Prostate gland (tissue), 2 donors: ENCODE measurements around the gene MAP1LC3B2. TPM values are rescaled to one million over a fixed set of nuclear protein-coding genes. Genes with fewer than 3 reads are reported as not detected.

Experiments
- DNase-seq: peaks from one replicate; pipeline ENCODE4 v3.0.0-alpha.2; 2019; ENCODE audit warnings: low spot score
- H3K27ac ChIP-seq, 2 donors: fragments of 200-600 bp; sonication (generic); 2 replicates each; pipeline ENCODE4 v1.5.1; 2017 to 2019
- H3K27me3 ChIP-seq: fragments of 200-600 bp; sonication (generic); replicated peaks from 2 replicates; pipeline ENCODE4 v1.5.1; 2019; ENCODE audit not compliant: insufficient read depth
- H3K36me3 ChIP-seq, 2 donors: fragments of 200-600 bp; sonication (generic); 1 replicate in 1 of 2; 2 replicates in 1 of 2; pipeline versions ENCODE4 v1.5.1 to v1.8.1; 2017 to 2019
- H3K4me1 ChIP-seq: fragments of 200-600 bp; sonication (generic); replicated peaks from 2 replicates; pipeline ENCODE4 v1.5.1; 2019
- H3K4me3 ChIP-seq, 2 donors: fragments of 200-600 bp; sonication (generic); 2 replicates each; pipeline ENCODE4 v1.5.1; 2017 to 2019
- H3K9me3 ChIP-seq: fragments of 200-600 bp; sonication (generic); 2 replicates; pipeline ENCODE4 v1.5.1; 2017
- POLR2A ChIP-seq: fragments of 450-650 bp; IDR thresholded peaks from one replicate; pipeline ENCODE4 v1.6.1; 2016; ENCODE audit warnings: antibody characterized with exemption, mild to moderate bottlenecking
- POLR2AphosphoS5 ChIP-seq: sonication (generic); formaldehyde crosslinking; IDR thresholded peaks from one replicate; pipeline ENCODE4 v1.6.1; 2017; ENCODE audit warnings: antibody characterized with exemption
- WGBS: methylation state at CpG from one replicate; pipeline ENCODE4 v1.1.5; 2018; 5-methylcytosine and 5-hydroxymethylcytosine counted together
- intact Hi-C: fragments of 100-400 bp; cut with DNase I; formaldehyde crosslinking; loops from one replicate; pipeline ENCODE4 v1.14.2; 2022
- total RNA-seq, 2 donors: library from RNA; depleted of rRNA; stranded (reverse); fragments of >200 nt; gene quantifications; one replicate each; pipeline ENCODE4 v1.1.0, GENCODE V29; 2016
- TF ChIP-seq, protein P1 (sequence below), 4 experiments: fragments of 200-600 bp in 2 of 4; fragments of 450-650 bp in 2 of 4; sonication (generic) in 2 of 4; IDR thresholded peaks; 1 replicate in 3 of 4; 2 replicates in 1 of 4; pipeline ENCODE4 v1.5.1; 2016 to 2019; ENCODE audit warnings: antibody characterized with exemption in 4 of 4, mild to moderate bottlenecking in 2 of 4, moderate library complexity in 2 of 4

MAP1LC3B2 gene
- total RNA-seq = 1 to 10 TPM in 1 of 2 donors, not detected in 1; 1.6 TPM

DNA sequence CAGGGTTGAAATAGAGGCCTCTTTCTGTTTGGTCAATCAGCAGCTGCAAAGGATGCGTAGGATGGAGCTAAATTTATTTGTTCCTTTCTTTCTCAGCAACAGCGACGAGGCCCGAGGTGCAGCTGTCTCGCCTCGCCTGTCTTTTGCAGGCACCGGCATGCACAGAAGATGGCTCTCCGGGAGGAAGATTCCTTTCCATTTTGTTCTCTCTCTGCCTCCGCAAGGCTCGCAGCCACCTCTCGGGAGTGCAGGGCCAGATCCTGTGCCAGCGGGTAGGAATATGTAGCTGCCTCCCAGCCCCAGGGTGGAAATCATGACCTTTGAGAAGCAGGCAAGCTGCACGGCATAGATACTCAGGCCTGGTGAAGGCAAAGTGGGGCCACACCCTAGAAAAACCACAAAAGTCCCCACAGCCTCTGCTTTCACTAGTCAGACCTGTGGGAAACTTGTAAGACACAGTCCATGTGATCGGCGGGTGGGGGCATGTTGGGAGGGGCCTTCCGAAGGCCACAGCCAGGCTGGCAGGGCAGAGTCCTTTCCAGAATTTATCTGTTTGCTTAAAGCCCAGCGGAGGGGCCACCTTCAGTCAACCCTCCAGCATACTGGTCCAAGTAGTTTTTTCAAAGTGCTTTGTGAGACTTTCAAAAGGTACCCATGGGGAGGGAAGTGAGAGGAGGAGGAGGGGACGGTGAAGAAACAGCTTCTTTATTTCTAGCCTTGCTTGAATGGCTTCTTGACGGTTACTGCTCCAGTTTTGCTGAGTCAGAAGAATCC is at the start of gene MAP1LC3B2:
TSS of gene MAP1LC3B2 (plus strand) at position 220 of the 774 bp plus-strand sequence. CDS start 16,562 bp downstream, outside the sequence.
- no peaks in the 10 kb centered on the region for H3K36me3 ChIP-seq
- intact Hi-C loops = no loop called here
- peak; percentile 72 for DNase-seq
- WGBS = 30% methylated on average over 19 of the region's 19 CpGs
- H3K9me3 ChIP-seq = no peaks in the 10 kb centered on the region
- peak within 1 kb of the TSS; percentile 21 to 65 for H3K27ac ChIP-seq
- peak; percentile 49 for TF ChIP-seq POLR2AphosphoS5
- TF ChIP-seq, protein P1, sequence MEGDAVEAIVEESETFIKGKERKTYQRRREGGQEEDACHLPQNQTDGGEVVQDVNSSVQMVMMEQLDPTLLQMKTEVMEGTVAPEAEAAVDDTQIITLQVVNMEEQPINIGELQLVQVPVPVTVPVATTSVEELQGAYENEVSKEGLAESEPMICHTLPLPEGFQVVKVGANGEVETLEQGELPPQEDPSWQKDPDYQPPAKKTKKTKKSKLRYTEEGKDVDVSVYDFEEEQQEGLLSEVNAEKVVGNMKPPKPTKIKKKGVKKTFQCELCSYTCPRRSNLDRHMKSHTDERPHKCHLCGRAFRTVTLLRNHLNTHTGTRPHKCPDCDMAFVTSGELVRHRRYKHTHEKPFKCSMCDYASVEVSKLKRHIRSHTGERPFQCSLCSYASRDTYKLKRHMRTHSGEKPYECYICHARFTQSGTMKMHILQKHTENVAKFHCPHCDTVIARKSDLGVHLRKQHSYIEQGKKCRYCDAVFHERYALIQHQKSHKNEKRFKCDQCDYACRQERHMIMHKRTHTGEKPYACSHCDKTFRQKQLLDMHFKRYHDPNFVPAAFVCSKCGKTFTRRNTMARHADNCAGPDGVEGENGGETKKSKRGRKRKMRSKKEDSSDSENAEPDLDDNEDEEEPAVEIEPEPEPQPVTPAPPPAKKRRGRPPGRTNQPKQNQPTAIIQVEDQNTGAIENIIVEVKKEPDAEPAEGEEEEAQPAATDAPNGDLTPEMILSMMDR (IDR thresholded peaks at IDR 0.05) = no peak
- no peaks in the 10 kb centered on the region for H3K27me3 ChIP-seq
- H3K4me3 ChIP-seq = no peak within 1 kb of the TSS
- no peaks in the 10 kb centered on the region for H3K4me1 ChIP-seq

DNA sequence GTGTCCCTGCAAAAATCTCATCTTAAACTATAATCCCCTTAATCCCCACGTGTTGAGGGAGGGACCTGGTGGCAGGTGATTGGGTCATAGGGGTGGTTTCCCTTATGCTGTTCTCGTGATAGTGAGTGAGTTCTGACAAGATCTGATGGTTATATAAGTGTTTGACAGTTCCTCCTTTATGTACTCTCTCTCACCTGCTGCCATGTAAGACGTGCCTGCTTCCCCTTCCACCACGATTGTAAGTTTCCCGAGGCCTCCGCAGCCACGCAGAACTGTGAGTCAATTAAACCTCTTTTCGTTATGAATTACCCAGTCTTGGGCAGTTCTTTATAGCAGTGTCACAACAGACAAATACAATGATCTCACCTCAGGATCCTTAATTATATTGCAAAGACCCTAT is 45.2 kb upstream of the MAP1LC3B2 start:
- H3K27me3 ChIP-seq = no peaks in the 10 kb centered on the region
- H3K4me1 ChIP-seq = no peaks in the 10 kb centered on the region
- no peak for DNase-seq
- no peak overlapping the region for H3K27ac ChIP-seq
- 83% methylated on average over 8 of the region's 8 CpGs for WGBS
- H3K4me3 ChIP-seq = no peak overlapping the region
- no peaks in the 10 kb centered on the region for H3K36me3 ChIP-seq
- intact Hi-C loops = no loop called here
- TF ChIP-seq, protein P1 (IDR thresholded peaks at IDR 0.05) = no peak
- TF ChIP-seq POLR2AphosphoS5 = no peak
- no peaks in the 10 kb centered on the region for H3K9me3 ChIP-seq

DNA sequence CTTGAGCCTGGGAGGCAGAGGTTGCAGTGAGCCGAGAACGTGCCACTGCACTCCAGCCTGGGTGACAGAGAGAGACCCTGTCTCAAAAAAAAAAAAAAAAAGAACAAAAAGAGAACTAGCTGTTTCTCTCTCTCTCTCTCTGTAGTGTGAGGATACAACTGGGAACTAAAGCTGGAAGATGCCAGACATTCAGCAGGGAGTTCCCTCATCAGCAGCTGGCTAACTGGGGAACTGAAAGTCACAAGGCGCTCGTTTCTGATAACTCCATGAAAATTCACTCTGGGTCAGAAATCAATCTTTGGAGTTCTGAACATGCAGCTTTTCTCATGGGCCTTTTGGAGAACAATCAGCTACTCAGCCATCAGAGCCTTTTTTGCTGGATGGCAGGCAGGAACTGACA is 43.5 kb upstream of the MAP1LC3B2 start:
- H3K27me3 ChIP-seq = no peaks in the 10 kb centered on the region
- TF ChIP-seq POLR2AphosphoS5 = no peak
- no peak for TF ChIP-seq POLR2A
- TF ChIP-seq, protein P1 (IDR thresholded peaks at IDR 0.05) = no peak
- no peak overlapping the region for H3K27ac ChIP-seq
- H3K36me3 ChIP-seq = no peaks in the 10 kb centered on the region
- intact Hi-C loops = no loop called here
- DNase-seq = no peak
- H3K9me3 ChIP-seq = no peaks in the 10 kb centered on the region
- H3K4me3 ChIP-seq = no peak overlapping the region
- WGBS = 80% methylated on average over 4 of the region's 4 CpGs
- no peaks in the 10 kb centered on the region for H3K4me1 ChIP-seq

DNA sequence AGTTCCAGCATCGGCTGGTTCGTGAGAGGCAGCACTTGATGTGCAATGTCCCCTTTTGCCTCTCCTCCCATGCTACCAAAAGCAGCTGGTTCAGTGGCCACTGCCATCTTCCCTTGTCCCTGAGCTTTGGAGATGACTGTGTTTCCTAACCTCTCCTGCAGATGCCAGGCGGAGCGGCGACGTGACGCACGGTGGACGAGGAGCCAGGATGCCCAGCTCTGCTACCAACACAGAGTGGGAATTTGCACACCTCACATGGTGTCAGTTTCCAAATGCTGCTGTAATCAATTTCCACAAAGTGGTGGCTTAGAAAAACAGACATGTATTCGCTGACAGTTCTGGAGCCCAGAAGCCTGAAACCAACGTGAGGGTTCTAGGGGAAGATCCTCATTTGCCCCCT is 42.5 kb upstream of the MAP1LC3B2 start:
- no peak overlapping the region for H3K4me3 ChIP-seq
- H3K27me3 ChIP-seq = no peaks in the 10 kb centered on the region
- H3K27ac ChIP-seq = no peak overlapping the region
- DNase-seq = no peak
- no peaks in the 10 kb centered on the region for H3K9me3 ChIP-seq
- WGBS = 95% methylated on average over 11 of the region's 11 CpGs
- TF ChIP-seq POLR2AphosphoS5 (no peak), POLR2A (no peak)
- TF ChIP-seq, protein P1 (IDR thresholded peaks at IDR 0.05) = no peak
- no peaks in the 10 kb centered on the region for H3K4me1 ChIP-seq
- intact Hi-C loops = no loop called here
- H3K36me3 ChIP-seq = no peaks in the 10 kb centered on the region

DNA sequence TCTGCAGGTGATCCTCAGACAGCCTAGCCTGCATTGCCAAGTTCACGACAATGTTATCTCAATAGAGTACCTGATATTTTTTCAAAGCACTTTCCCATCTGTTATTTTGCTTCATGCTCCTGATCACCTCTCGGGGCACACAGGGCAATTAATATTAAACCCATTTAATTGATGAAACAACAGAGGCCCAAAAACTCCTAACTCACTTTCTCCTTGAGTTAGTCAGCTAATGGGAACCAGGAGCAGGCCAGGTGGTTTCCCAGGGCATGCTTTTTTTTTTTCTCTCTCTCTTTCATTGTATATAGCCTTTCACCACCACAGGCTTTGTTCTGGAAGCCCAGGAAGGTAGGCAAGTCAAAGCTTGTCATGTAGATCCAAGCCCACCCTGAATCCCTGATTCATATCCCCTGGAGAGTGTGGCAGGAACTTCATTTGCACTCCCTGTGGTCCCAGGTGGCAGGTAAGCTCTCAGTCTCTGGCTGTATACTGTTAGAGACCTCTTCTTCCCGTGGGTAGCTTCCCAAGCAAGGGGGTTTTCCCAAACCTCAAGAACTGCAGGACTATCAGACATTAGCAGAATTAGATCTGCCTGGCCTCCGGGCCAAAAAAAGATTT is 41.6 kb upstream of the MAP1LC3B2 start:
- Histone ChIP-seq H3K4me1 (no peaks in the 10 kb centered on the region), H3K4me3 (no peak overlapping the region), H3K9me3 (no peaks in the 10 kb centered on the region), H3K27me3 (no peaks in the 10 kb centered on the region), H3K27ac (no peak overlapping the region), H3K36me3 (no peaks in the 10 kb centered on the region)
- WGBS = 59% methylated on average over 4 of the region's 4 CpGs
- intact Hi-C loops = no loop called here
- no peak for DNase-seq
- TF ChIP-seq, protein P1 (IDR thresholded peaks at IDR 0.05) = no peak
- TF ChIP-seq POLR2AphosphoS5 = no peak
- TF ChIP-seq POLR2A = no peak
